PC-9 (cell line): ENCODE data around the gene SNTG2. TPM values are rescaled to one million over a fixed set of nuclear protein-coding genes. Genes with fewer than 3 reads are reported as not detected.

Source experiments
- BruUV-seq: library from RNA; stranded (reverse); fragments of 400-500 nt; replicated peaks from 2 replicates; lab custom pipeline; 2021; lab: Mats Ljungman, UMichigan
- CTCF ChIA-PET: fragments of 300-600 bp; sonication (Branson Sonifier 250); formaldehyde crosslinking; loops from one replicate; lab custom pipeline; 2022; ENCODE audit warnings: antibody characterized with exemption; lab: Charles Lee
- POLR2A ChIA-PET: fragments of 300-600 bp; sonication (Branson Sonifier 250); formaldehyde crosslinking; loops from one replicate; lab custom pipeline; 2022; ENCODE audit warnings: antibody characterized with exemption; ENCODE audit not compliant: unreplicated experiment; lab: Charles Lee
- DNase-seq, 2 experiments: peaks; one replicate each; pipeline versions ENCODE4 v3.0.0 to v3.0.0-alpha.2; 2015 to 2022; ENCODE audit warnings: mixed read lengths in 1 of 2
- H2AFZ ChIP-seq: fragments of 200-600 bp; sonication (generic); 2 replicates; pipeline ENCODE4 v1.8.1; 2017; ENCODE audit warnings: antibody characterized with exemption
- H3F3A ChIP-seq: fragments of 200-600 bp; sonication (generic); 2 replicates; pipeline ENCODE4 v1.8.1; 2017; ENCODE audit warnings: antibody characterized with exemption, mild to moderate bottlenecking, low read depth; ENCODE audit not compliant: insufficient read depth
- H3K27ac ChIP-seq: fragments of 200-600 bp; sonication (generic); 2 replicates; pipeline ENCODE4 v1.6.1; 2016; ENCODE audit warnings: mixed run types
- H3K27me3 ChIP-seq: fragments of 200-600 bp; sonication (generic); 2 replicates; pipeline ENCODE4 v1.6.1; 2016; ENCODE audit warnings: low read depth, mixed run types; ENCODE audit not compliant: insufficient read depth
- H3K36me3 ChIP-seq: fragments of 200-600 bp; sonication (generic); 2 replicates; pipeline ENCODE4 v1.6.1; 2016; ENCODE audit warnings: low read depth, mixed run types
- H3K4me1 ChIP-seq: fragments of 200-600 bp; sonication (generic); replicated peaks from 2 replicates; pipeline ENCODE4 v1.6.1; 2016; ENCODE audit warnings: mixed run types; ENCODE audit not compliant: insufficient read depth
- H3K4me2 ChIP-seq: fragments of 200-600 bp; sonication (generic); 2 replicates; pipeline ENCODE4 v1.6.1; 2017; ENCODE audit warnings: mixed run types
- H3K4me3 ChIP-seq: fragments of 200-600 bp; sonication (generic); 2 replicates; pipeline ENCODE4 v1.6.1; 2016; ENCODE audit warnings: mixed run types
- H3K79me2 ChIP-seq: fragments of 200-600 bp; sonication (generic); 2 replicates; pipeline ENCODE4 v1.6.1; 2017; ENCODE audit warnings: low read depth, mixed run types
- H3K9me2 ChIP-seq: fragments of 200-600 bp; sonication (generic); 2 replicates; pipeline ENCODE4 v1.8.1; 2017; ENCODE audit warnings: mild to moderate bottlenecking; ENCODE audit not compliant: insufficient read depth
- H3K9me3 ChIP-seq: fragments of 200-600 bp; sonication (generic); 2 replicates; pipeline ENCODE4 v1.8.1; 2016; ENCODE audit warnings: low read depth; ENCODE audit not compliant: insufficient read depth
- H4K20me1 ChIP-seq: fragments of 200-600 bp; sonication (generic); 2 replicates; pipeline ENCODE4 v1.8.1; 2017; ENCODE audit not compliant: insufficient read depth
- CTCF ChIP-seq: fragments of 200-600 bp; sonication (generic); conservative IDR thresholded peaks from 2 replicates; pipeline ENCODE4 v1.6.1; 2017; ENCODE audit warnings: mixed run types, antibody characterized with exemption, mild to moderate bottlenecking, moderate library complexity
- EZH2 ChIP-seq: fragments of 200-600 bp; sonication (generic); IDR thresholded peaks from 2 replicates; pipeline ENCODE4 v1.8.0; 2017; ENCODE audit warnings: antibody characterized with exemption, low read depth
- intact Hi-C: fragments of 100-400 bp; cut with micrococcal nuclease; formaldehyde crosslinking; loops from one replicate; pipeline ENCODE4 v1.10.0; 2022; ENCODE audit not compliant: unreplicated experiment
- total RNA-seq: library from RNA; stranded (reverse); gene quantifications from 2 replicates; pipeline ENCODE4 v1.2.3, GENCODE V29; 2021

SNTG2 gene
- total RNA-seq, 1 experiment from 2014 or later: not detected

DNA sequence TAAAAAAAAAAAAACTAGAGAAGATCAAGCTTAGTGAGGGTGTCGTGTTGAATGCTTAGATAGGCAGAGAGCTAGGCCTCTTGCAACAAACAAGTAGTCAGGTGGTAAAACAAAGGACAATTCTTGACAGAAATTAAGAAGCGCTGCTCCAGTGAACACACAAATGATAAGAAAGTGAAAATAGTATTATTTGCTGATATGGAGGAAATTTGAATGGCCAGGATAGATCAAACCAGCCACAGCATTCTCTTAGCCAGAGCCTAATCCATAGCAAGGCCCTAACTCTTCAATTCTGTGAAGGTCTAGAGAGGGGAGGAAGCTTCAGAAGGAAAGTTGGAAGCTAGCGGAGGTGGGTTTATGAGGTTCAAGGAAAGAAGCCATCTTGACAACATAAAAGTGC, 121.0 kb downstream of the SNTG2 start:
- DNase-seq: no peak
- no TSS peak for BruUV-seq
- Histone ChIP-seq H3K9me2 (no peaks in the 10 kb centered on the region), H4K20me1 (peaks cover 4% of the 10 kb centered on the region; the same call in 1 of the 2 replicates), H3K4me3 (no peak overlapping the region), H3K4me2 (no peak overlapping the region), H3F3A (no peaks in the 10 kb centered on the region), H3K9me3 (no peaks in the 10 kb centered on the region), H3K27me3 (peaks cover 78% of the 10 kb centered on the region), H3K27ac (no peak overlapping the region), H3K79me2 (no peaks in the 10 kb centered on the region), H3K36me3 (no peaks in the 10 kb centered on the region), H2AFZ (no peak overlapping the region), H3K4me1 (no peaks in the 10 kb centered on the region)
- POLR2A ChIA-PET: no interaction called here
- intact Hi-C loops: no loop called here
- CTCF ChIA-PET: no interaction called here
- TF ChIP-seq EZH2: no peak
- TF ChIP-seq CTCF: no peak

GRCh38 chr2:1072250-1072649, 121.6 kb downstream of the SNTG2 start:
- Histone ChIP-seq H3K27me3 (peaks cover 78% of the 10 kb centered on the region), H4K20me1 (peaks cover 4% of the 10 kb centered on the region; the same call in 1 of the 2 replicates), H3K4me3 (no peak overlapping the region), H3K36me3 (no peaks in the 10 kb centered on the region), H3K4me1 (no peaks in the 10 kb centered on the region), H3K79me2 (no peaks in the 10 kb centered on the region), H3K9me2 (no peaks in the 10 kb centered on the region), H3K27ac (no peak overlapping the region), H2AFZ (no peak overlapping the region), H3F3A (no peaks in the 10 kb centered on the region), H3K4me2 (no peak overlapping the region), H3K9me3 (no peaks in the 10 kb centered on the region)
- BruUV-seq: no TSS peak
- DNase-seq: no peak
- TF ChIP-seq EZH2 (no peak), CTCF (no peak)
- POLR2A ChIA-PET: no interaction called here
- intact Hi-C loops: no loop called here
- CTCF ChIA-PET: no interaction called here

GRCh38 chr2:1077911-1078310, 127.3 kb downstream of the SNTG2 start:
- no peak overlapping the region for H3K27ac ChIP-seq
- H3F3A ChIP-seq: no peaks in the 10 kb centered on the region
- H3K79me2 ChIP-seq: no peaks in the 10 kb centered on the region
- no peak overlapping the region for H2AFZ ChIP-seq
- H4K20me1 ChIP-seq: peaks cover 4% of the 10 kb centered on the region; the same call in 1 of the 2 replicates
- H3K4me1 ChIP-seq: no peaks in the 10 kb centered on the region
- H3K4me2 ChIP-seq: no peak overlapping the region
- DNase-seq: no peak
- no peaks in the 10 kb centered on the region for H3K9me2 ChIP-seq
- CTCF ChIA-PET: no interaction called here
- no peak overlapping the region for H3K4me3 ChIP-seq
- POLR2A ChIA-PET: no interaction called here
- H3K36me3 ChIP-seq: no peaks in the 10 kb centered on the region
- TF ChIP-seq EZH2: no peak
- no peak for TF ChIP-seq CTCF
- intact Hi-C loops: no loop called here
- BruUV-seq: no TSS peak
- H3K9me3 ChIP-seq: no peaks in the 10 kb centered on the region
- peaks cover 91% of the 10 kb centered on the region for H3K27me3 ChIP-seq
